NCI-H510A treated with DMSO at 0.1 percent for 48 hours (cell line): Measurements from ENCODE around the gene NUBPL.
"Not testable (repeated sequence)": the region's sequence is repeated elsewhere in the genome, so short reads cannot be mapped to it uniquely, and the experiment has no call there.

ENCODE experiments used
- DNase-seq: peaks from one replicate; lab custom pipeline; 2025; lab: John Stamatoyannopoulos, UW

The NUBPL gene

DNA sequence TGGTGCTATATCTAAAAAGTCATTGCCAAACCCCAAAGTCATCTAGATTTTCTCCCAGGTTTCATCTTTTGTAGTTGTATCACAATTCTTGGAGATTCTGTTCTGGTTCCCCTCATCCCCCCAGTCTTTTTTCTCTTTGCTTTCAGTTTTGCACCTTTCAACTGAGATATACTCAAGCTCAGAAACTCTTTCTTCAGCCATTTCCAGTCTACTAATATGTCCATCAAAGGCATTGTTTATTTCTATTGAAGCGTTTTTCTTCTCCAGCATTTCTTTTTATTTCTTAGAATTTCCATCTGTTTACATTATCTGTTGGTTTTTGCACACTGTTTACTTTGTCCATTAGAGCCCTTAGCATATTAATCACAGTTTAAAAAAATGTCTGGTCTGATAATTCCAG lies 179.5 kb downstream of the NUBPL start:
- DNase-seq: no peak

DNA sequence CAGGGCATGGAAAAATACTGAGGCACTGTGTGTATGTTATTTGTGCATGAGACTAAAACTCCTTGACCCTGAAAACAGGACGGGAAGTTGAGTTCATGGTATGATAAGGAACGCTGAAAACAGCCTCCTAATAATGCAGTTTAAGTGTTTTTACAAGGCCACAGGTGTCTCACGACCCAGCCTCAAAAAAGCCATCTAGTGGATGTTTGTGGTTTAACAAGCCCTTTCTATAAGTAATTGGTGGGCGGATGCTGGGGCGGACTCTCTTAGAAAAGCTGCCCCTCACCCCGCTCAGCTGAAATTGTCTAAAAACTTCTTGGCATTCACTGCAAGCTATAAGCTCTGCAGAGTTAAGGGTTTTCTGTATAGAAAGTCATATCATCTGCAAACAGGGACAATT lies 184.5 kb downstream of the NUBPL start:
- DNase-seq: no peak

DNA sequence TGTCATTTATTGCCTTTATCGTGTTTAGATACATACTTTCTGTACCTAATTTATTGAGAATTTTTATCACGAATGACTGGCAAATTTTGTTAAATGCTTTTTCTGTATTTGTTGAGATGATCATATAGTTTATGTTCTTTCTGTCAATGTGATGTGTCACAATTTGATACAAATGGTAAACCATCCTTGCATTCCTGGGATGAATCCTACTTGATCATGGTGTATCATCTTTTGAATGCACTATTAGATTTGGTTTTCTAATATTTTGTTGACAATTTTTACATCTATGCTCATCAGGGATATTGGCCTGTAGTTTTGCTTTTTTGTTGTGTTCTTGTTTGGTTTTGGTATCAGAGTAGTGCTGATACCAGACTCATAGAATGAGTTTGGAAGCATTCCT lies 185.1 kb downstream of the NUBPL start:
- no peak for DNase-seq

DNA sequence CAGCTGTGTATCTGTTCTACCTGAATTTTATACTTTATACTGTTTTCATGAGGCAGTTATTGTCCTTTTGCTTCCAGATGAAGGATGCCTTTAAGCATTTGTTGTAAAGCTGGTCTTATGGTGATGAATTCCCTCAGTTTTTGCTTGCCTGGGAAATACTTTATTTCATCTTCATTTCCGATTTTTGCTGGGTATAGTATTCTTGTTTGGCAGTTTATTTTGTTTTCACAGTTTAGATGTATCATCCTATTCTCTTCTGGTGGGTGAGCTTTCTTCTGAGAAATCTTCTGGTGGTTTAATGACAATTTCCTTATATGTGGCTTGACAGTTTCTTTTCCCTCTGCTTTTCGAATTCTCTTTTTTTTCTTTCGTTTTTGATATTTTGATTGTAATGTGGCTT lies 188.1 kb downstream of the NUBPL start:
- DNase-seq: no peak

DNA sequence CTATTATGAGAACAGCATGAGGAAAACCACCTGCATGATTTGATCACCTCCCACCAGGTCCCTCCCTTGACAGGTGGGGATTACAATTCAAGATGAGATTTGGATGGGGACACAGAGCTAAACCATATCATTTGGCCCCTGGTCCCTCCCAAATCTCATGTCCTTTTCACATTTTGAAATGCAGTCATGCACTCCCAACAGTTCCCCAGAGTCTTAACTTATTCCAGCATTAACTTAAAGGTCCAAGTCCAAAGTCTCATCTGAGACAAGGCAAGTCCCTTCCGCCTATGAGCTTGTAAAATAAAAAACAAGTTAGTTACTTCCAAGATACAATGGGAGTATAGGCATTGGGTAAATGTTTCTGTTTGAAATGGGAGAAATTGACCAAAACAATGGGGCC lies 189.8 kb downstream of the NUBPL start:
- DNase-seq: not testable (repeated sequence)

DNA sequence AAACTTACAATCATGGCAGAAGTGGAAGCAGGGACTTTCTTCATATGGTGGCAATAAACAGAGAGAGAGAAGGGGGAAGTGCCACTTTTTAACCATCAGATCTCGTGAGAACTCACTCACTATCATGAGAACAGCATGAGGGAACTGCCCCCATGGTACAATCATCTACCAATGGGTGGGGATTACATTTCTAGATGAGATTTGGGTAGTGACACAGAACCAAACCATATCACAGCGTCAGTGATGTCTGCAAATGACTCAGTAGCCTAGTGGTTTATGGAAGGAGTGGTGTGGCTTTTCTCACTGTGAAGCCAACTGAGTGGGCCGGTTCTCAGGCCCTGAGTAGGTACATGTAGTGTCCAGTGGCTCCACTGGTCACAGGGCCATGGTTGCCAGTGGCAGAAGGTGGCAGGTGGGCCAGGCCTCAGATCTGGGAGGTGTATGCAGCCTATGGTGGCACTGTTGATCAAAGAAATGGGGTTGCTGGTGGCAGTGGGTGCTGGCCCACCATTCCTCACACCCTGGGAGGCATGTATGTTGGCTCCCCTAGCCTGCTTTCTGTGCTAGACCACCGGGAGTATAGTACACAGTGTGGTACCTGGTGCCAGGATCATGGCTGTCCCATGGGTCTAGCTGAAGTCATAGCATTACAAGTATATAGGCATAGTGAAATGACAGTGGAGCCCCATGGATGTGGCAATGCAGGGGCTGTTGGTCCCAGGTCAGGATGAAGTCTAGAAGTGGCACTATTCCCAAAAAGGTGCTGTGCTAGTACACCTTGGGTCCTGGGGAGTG lies 191.9 kb downstream of the NUBPL start:
- no peak for DNase-seq

DNA sequence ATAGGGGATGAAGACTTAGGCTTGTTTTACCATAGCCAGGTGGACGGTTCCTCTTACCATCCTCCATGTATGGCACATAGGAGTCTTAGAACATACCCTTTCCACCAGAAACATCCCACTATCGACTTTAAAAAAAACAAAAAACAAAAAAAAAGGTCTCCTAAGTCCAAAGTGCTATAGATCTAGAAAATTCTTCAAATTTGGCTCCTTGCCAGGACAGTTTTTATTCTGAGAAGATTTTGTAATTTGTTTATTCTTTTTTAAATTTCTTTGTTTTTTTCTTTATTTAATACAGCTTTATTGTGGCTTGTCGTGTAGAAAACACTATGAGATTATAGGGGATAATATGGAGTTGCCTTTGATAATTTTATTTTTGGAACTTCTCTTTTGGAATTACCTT lies 197.7 kb downstream of the NUBPL start:
- no peak for DNase-seq

DNA sequence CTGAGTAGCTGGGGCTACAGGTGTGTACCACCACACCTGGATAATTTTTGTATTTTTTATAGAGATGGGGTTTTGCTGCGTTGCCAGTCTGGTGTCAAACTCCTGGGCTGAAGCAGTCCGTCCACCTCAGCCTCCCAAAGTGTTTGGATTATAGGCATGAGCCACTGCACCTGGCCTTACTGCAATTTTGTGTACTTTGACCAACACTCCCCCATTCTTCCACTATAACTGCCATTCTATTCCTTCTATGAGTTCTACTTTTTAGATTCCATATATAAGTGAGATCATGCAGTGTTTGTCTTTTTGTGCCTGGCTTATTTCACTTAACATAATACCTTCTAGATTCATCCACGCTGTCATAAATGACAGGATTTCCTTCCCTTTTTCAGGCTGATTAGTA lies 199.1 kb downstream of the NUBPL start:
- DNase-seq: no peak

DNA sequence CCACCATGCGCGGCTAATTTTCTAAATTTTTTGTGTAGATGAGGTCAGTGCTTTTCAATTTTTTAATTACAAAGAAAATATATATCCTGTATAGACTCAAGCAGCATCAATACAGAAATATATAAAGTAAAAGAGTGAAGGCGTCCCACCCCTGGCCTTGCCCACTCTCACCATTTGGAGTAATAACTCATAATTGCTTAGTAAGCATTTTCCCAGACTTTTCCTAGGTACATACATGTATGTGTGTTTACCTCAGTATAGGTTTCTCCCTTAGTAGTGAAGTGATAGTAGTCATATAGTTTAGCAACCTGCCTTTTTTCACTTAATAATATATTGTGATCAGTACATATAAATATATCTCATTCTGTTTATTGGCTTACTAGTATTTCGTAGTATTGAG lies 200.1 kb downstream of the NUBPL start:
- DNase-seq: no peak

DNA sequence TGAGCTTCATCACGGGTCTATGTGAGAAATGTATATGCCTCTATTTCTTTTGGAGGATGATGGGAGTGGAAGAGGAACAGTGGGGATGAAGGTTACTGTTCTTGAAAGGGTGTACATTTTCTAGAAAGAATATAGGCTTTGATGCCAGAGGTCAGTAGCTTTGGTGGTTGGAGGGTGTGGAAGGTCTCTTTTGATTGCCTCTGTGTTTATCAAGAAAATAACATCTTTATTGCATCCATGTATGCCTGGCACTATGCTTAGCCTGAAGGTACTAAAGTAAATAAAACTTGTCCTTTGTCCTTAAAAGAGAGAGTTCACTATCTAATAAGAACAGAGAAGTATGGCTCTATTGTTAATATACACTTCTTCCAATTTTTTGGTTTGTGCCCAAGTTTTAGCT lies 201.8 kb downstream of the NUBPL start:
- no peak for DNase-seq

DNA sequence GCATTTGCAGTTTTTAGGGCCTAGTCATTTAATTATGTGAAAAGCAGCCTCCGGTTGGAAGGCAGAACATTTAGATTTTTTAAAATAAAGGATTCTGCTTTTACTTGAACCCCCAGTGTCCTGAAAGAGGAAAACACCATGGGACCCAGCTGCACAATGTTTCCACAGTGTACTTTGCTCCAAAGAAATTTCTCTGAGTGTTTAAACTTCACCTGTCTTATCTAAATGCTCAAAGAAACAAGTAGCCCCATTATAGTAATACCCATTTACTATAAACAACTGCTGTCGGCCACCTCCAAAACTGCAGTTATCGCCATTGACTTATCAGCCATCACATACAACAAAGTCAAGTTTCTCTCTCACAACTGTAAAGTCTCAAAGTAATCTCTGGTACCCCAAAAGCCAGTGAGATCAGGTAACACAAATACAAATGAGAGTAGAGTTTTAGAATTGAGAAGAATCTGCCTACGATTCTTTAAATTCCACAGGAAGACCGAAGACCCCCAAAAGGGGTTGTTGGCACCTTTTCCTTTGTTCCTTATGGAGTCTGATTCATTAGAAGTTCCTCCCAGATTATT lies 205.2 kb downstream of the NUBPL start:
- DNase-seq: no peak

DNA sequence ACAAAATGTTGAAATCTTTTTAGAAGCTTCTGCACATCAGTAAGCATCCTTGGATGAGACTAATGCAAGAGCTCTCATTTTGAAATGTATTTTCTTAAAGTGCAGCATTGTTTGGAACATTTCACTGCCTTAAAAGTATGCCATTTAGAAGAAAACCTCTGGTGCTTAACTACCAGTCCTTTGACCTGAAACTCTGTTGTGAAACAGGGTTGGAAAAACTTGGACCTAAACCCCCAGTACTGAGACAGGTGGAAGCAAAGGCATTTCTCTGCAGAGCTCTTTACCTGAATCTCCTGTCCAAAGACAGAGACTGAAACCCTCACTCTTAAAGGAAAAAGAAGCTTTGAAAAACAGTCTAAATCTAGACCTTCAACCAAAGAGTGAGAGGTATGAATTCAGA lies 207.2 kb downstream of the NUBPL start:
- no peak for DNase-seq

DNA sequence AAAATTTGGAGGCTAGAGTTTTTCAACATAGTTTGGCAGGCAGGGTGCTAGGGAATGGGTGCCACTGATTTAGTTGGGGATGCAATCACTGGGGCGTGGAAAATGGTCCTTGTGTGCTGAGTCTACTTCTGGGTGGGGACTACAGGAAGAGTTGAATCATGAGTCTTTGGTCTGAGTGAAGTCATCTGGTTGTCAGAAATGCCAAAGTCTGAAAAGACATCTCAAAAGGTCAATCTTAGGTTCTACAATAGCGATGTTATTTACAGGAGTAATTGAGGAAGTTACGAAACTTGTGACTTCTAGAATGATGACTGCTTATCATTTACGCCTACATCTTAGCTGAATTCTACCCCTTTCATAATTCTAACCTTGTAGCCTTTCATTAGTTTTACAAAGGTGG lies 209.1 kb downstream of the NUBPL start:
- no peak for DNase-seq

DNA sequence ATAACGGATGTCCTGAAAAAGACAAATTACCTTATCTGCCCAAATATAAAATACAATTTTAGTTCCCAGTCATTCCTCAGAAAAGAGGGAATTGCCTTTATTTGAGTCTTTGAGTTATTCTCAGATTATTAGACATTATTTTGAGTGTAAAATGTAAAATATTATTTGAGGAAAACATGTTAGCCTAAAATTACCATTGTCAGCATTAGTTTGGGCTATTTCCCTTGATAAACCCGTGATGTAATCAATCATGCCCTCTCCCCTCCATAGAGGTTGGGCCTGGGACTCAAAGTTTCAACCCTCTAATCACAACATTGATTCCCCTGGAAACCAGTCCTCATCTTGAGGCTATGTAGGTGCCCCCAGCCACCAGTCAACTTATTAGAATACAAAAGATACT lies 213.4 kb downstream of the NUBPL start:
- no peak for DNase-seq

DNA sequence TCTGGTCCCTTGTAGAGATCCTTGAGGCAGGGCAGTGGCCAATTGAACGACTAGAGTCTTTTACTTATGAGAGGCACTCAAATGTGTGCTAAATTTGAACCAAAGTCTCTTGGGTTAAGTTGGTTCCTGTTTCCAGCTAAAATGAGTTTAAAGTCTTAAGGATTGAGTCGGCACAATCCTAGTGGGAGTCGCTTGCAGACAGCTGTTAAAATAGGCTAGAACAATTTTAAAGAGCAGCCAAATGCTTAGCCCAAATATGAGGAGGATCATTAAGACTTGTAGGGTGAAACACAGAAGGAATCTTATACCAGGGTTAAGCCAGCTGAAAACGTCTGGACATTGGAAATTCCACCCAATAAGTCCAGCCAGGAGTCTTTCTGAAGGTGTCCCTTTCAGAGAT lies 216.1 kb downstream of the NUBPL start:
- DNase-seq: no peak

DNA sequence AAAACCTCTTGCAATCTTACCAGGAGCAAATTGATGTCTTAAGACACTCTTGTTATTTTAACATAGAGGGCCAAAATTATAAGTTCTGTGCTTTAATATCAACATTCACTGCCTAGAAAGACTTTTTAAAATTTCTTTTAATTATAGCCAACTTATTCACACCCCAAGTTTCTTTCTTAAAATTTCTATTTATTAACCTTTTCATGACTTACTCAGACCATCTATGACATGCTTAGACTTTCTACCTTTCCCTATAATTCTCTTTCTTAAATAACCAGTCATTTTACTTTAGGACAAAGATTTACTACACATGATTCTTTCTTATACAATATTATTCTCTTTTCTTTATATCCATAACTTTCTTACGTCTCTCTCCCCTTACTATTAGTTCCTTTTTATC lies 220.4 kb downstream of the NUBPL start:
- DNase-seq: peak; percentile 3

DNA sequence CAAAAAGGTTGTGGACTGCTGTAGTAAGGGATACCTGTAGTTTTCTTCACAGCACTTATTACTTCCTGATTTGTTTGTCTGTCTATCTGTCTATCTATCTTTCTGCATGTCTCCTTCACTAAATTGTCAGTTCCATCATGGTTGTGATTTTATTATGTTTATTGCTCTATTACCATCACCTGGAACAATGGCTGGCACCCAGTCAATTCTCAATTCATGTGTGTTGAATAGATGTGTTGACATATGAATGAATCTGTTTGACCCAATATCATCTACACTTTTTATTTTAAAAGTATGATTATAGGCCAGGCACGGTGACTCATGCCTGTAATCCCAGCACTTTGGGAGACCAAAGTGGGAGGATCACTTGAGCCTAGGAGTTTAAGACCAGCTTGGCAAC lies 224.4 kb downstream of the NUBPL start:
- DNase-seq: no peak

DNA sequence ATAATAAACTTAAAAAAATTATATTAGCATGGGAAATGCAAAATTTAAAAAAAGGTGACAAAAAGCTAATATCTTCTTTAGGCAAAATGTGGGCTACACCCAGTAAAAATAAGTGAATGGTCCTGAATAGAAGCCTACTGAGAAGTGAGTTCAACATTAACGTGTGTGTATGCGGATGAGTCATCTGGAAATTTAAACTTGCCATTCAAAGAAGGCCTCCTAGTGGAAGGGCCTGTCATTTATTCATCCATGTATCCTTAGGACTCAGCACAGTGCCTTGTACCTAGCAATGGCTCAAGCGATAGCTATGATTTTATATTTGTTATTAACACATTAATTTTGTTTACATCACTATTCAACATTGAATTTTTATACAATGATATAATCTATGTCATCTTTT lies 226.2 kb downstream of the NUBPL start:
- no peak for DNase-seq

DNA sequence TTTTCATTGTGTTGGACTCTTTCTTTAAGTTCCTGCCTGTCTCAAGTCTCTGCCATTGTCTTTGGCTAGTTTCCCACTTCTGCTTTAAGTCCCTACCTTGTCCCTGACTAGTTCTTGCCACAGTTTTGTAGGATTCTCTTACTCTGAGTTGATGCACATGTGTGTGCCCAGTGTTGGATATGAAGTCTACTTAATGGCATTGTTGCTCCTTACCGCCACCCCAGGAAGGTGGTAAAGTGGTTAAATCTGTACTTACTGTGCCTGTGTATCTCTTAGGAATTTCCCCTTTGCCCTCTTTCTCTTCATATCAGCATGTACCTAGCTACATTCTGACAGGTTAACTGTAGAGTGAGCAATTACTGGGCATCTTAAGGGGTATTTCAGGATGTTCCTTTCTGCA lies 227.1 kb downstream of the NUBPL start:
- DNase-seq: no peak

DNA sequence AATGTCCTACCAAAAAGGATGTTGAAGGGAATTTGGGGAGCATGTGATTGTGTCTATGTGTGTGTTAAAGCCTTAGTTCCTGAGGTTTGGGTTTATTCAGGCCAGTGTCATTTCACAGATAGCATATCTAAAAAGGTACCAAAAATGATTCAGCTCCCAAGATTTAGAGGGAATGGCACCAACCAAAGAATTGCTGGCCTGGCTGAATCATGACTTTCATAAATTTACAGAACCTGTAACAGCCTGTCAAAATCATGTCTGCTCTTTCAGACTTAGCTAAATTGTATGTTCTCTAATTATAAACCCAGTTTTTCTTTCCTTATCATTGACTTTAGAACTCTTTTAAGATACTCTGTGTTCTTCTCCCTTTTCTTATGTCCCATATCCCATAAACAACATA lies 231.5 kb downstream of the NUBPL start:
- DNase-seq: no peak

DNA sequence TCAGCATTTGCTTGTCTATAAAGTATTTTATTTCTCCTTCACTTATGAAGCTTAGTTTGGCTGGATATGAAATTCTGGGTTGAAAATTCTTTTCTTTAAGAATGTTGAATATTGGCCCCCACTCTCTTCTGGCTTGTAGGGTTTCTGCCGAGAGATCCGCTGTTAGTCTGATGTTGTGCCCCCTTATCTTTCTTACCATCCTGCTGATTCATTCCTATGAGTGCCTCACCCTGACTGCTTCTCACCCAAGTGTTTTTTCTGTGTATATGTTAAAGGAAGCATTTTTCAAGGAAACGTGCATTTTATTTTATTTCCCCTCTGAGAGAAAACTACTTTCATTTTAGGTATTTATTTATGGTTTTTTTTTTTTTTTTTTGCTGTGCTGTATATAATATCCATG lies 236.7 kb downstream of the NUBPL start:
- not testable (repeated sequence) for DNase-seq

DNA sequence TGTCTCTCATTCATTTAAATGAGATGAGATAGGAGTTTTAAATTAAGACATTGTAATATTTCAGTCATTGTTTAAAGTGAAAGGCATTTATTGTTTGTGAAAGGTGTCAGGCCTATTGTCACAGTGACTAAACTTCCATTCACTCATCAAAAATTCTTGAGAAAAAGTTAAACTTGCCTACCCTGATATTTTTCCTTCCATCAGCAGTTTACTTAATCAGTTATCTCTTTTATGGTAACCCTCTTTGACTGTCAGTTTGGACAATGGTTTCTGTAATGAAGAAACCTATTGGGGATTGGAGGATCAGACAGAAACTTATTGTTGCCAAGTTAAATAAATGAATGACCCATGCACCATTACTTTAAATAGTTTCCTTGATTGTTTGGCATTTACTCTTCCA lies 241.6 kb downstream of the NUBPL start:
- no peak for DNase-seq

DNA sequence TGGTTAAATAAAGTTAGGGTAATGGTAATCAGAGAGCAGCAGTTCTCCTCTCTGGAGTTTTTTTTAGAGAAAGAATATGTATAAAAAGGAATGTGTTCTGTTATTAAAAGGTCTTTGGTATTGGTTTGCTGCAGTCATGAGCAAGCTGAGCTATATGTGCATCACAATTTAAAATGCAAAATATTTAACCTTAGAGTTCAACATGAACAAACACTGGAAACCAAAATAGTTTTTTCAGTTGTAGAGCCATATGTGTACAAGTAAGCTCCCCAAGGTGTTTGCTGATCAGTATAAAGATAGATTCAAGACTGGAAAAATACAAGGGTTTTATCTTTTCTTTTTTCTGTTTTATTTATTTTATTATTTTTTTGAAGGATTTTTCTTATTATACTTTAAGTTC lies 245.0 kb downstream of the NUBPL start:
- no peak for DNase-seq
